SW 1271 (cell line): Measurements from ENCODE around the gene CHD5.

ENCODE experiments used
- DNase-seq, 2 experiments: peaks; one replicate each; lab custom pipeline; 2025; lab: John Stamatoyannopoulos, UW

Gene CHD5

GRCh38 chr1:6134206-6134605 lies 45.9 kb downstream of the CHD5 start:
- no peak for DNase-seq

DNA sequence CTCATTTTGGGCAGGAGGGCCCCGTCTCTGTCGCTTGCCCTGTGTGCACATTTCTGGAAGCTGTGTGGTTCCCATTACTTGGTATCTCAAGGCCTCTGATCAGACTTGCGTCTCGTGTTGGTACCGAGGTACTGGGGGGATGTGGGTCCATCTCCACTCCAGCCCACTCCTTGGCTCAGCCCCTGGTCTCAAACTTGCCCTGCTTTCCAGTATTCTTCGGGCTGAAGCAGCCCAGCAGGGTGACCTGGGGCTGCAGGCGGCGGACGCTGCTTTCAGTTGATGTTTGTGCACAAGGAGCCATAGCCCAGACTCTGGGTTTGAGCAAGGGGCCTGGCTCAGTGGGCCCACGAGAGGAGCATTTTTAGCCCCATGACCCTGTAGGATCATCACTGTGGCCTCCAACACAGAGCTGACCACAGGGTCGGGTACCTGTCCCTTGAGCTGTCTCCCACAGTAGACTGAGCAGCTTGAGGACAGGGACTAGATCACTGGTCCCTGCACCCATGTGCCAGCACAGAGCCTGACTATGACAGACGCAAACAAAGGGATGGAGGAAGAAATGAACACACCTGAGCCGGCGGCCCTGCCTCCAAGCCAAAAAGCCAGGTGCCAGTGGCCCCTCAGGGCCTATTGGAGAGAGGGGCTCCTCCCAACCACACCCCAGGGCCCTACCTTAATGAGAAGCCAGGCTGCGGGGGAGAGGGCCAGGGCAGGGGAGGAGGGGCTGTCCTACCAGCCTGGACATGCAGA lies 46.8 kb downstream of the CHD5 start:
- DNase-seq: no peak

- DNase-seq: no peak
Observed at GRCh38 chr1:6131561-6131960, 48.6 kb downstream of the CHD5 start.

GRCh38 chr1:6130596-6130995 lies 49.5 kb downstream of the CHD5 start:
- no peak for DNase-seq

DNA sequence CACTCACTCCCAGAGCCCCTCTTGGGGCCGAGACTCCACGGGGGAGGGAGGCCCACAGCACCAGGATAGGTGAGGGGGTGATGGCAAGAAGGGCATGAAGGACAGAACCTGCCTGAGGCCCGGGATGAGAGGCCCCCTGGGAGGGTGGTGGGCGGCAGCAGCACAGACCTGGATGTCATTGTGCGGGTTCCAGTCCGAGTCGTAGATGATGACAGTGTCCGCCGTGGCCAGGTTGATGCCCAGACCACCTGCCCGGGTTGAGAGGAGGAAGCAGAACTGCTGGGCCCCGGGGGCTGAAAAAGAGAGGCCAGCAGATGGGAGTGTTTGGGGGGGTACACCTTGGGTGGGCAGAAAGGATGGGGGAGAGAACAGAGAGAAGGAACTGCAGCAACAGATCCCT lies 50.1 kb downstream of the CHD5 start:
- DNase-seq: no peak

DNA sequence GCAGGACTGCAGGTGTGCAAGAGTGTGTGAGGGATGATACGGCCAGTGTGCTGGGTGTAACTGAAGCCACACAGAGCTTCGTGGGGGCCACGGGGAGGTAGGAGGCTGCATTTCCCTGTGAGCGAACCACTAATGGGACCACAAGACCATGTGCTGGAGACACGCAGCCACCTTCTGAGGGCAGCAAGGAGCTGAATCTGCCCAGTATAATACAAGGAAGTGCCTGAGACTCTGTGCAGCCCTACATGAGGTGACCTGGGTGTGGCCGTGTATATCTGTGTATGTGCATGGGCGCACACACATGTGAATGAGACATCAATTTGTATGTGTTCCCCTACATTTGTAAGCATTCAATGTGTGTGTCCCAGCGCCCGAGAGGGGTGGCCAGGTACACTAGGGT lies 50.8 kb downstream of the CHD5 start:
- no peak for DNase-seq

- DNase-seq: no peak
Observed at GRCh38 chr1:6128276-6129081, 51.6 kb downstream of the CHD5 start.

- DNase-seq: no peak
Observed at GRCh38 chr1:6127587-6128163, 52.4 kb downstream of the CHD5 start.

DNA sequence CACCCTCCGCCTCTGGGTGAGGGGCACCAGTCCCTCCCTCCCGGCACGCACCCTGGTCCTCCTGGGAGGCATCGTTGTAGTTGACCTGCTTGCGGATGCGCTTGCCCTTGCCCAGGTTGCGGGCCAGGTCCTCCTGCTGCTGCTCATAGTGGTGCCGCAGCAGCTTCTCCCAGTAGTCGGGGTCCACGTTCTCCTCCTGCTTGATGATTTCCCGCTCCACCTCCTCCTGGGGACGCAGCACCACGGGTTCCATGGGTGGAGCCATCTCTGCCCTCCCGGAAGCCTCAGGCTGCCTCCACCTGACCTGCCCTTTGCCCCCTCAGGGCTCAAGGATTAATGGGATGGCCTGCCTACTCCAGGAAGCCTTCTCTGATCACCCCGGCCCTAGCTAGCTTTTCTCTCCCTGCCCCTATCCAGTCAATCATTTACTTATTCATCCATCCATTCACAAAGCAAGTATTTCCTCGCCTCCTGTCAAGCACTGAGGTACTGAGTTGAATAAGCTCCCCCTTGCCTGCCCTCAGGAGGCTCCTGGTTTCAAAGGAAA lies 53.5 kb downstream of the CHD5 start:
- no peak for DNase-seq

- DNase-seq: no peak
Observed at GRCh38 chr1:6126028-6126427, 54.1 kb downstream of the CHD5 start.

- no peak for DNase-seq
Observed at GRCh38 chr1:6125366-6125765, 54.8 kb downstream of the CHD5 start.

GRCh38 chr1:6124746-6125365 lies 55.3 kb downstream of the CHD5 start:
- DNase-seq: no peak

DNA sequence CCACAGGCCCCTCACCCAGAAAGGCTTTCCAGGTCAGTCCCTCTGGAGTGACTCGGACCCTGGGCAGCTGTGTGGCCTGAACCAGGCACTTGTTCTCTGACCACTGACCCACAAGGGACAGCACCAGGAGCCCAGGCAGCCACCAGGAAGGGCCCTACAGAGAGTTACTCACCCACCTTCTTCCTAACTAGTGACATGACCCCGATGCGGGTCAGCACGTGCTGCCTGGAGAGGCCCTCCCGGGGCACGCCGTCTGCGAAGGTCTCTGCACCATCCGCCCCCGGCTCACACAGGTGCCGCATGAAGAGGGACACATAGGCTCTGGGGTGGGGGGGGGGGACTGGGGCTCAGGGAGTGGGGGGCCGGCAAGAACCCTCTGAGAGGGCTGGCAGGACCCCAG lies 55.8 kb downstream of the CHD5 start:
- DNase-seq: no peak

GRCh38 chr1:6123816-6124215 lies 56.3 kb downstream of the CHD5 start:
- no peak for DNase-seq

DNA sequence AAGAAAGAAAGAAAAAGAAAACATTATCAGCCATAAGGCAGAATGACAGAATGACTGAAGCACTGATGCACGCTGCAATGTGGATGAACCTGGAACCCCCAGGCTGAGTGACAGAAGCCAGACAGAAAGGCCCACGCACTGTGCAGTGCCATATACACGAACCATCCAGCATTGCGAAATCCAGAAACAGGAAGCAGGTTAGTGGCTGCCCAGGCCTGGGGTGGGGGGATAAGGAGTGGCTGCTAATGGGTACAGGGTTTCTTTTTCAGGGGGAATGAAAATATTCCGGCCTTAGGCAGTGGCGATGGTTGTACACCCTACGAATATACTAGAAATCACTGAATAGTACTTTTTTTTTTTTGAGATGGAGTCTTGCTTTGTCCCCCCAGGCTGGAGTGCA lies 57.0 kb downstream of the CHD5 start:
- DNase-seq: no peak

DNA sequence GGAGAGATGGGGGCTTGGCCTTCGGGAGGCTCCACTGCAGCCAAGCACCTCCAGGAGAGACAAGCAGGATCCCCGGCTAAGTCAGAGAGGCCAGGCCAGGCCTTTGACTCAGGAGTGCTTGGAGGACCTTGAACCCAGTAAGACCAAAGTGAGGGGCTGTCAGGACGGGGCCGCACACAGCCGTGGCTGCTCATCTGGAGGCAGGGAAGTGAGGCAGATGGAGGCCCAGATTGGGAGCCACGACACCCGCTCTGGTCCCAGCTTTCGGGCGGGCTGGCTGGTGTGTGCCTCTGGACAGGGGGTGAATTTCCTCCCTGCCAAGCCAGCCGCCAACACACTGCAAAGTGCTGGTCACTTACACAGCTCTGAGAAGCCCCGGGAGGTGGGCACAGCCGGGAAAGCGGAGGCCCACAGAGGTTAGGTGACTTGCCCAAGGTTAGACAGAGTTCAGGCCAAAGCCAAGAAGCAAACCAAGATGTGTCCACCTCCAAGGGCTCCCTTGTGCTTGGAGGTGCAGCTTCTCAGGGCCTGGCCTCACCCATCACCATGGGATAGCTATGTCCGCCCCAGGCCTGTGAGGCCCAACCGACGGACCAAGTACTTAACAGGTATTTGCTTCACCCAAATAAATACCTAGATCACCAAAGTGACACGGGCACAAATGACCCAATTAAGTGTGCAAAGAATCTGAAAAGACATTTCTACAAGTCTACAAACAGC lies 58.3 kb downstream of the CHD5 start:
- DNase-seq: no peak

GRCh38 chr1:6121021-6121421 lies 59.1 kb downstream of the CHD5 start:
- no peak for DNase-seq

DNA sequence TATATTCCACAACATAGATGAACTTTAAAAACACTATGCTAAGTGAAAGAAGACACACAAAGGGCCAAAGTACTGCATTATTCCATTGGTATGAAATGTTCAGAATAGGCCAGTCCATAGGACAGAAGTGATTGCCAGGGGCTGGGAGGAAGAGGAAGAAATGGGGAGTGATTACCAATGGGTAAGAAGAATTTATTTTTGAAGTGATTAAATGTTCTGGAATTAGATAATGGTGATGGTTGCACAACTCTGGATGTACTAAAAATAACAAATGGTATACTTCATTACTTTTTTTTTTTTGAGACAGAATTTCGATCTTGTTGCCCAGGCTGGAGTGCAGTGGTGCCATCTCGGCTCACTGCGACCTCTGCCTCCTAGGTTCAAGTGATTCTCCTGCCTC lies 61.7 kb downstream of the CHD5 start:
- no peak for DNase-seq

DNA sequence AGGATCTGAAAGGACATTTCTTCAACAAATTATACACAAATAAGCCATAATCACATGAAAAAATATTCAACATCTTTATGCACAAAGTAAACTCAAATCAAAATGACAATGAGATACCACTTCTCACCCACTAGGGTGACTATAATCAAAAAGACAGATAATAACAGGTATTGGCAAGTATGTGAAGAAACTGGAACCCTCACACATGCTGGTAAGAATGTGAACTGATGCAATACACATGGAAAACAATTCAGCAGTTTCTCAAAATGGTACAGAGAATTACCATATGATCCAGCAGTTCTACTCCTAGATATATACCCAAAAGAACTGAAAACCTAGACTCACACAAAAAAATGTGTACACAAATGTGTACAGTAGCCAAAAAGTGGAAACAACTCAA lies 62.5 kb downstream of the CHD5 start:
- DNase-seq: no peak

DNA sequence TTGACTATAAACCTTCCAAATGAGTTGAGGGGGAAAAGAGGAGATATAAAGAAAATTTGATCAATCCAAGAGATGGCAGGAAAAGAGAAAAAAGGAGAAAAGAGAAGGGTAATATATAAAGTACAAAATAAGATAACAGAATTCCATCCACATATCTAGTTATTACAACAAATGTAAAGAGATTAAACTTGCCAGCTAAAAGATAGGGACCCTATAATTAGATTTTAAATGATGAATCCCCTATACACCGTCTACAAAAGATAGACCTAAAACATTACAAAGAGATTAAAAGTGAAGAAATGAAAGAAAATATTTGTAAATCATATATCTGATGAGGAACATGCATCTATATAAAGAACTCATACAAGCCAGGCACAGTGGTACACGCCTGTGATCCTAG lies 63.1 kb downstream of the CHD5 start:
- DNase-seq: no peak

GRCh38 chr1:6116137-6116536 lies 64.0 kb downstream of the CHD5 start:
- peak in 1 of 2 experiments; percentile 22 for DNase-seq

GRCh38 chr1:6113745-6114144 lies 66.4 kb downstream of the CHD5 start:
- DNase-seq: no peak
